K562 (cell line): ENCODE results near the gene FRMD1. TPM values are rescaled to one million over a fixed set of nuclear protein-coding genes. Genes with fewer than 3 reads are reported as not detected.

Experiments
- ATAC-seq: fragments of 200-7000 bp; cut with Tn5 transposase; 3 replicates; pipeline ENCODE4 v1.9.1; 2020; ENCODE audit warnings: moderate library complexity
- BruUV-seq: library from RNA; stranded (reverse); fragments of 400-500 nt; replicated peaks from 2 replicates; lab custom pipeline; 2021; lab: Mats Ljungman, UMichigan
- CTCF ChIA-PET: fragments of 300-600 bp; formaldehyde crosslinking; extraction: SDS; loops from one replicate; lab custom pipeline; 2021; ENCODE audit warnings: low intra/inter-chr PET ratio; lab: Yijun Ruan, JAX
- POLR2A ChIA-PET: fragments of 300-600, 350-650 bp; sonication (Branson Sonifier 250); formaldehyde crosslinking; extraction: SDS; loops from one replicate; lab custom pipeline; 2021; ENCODE audit warnings: antibody characterized with exemption, inconsistent platforms; lab: Yijun Ruan, JAX
- DNase-seq, 4 experiments: peaks; one replicate each; pipeline versions ENCODE4 v3.0.0 to v3.0.0-alpha.2; 2011 to 2018; ENCODE audit warnings: low spot score in 3 of 4, mixed read lengths in 3 of 4; ENCODE audit errors: extremely low read depth in 1 of 4
- FAIRE-seq: peaks from 2 replicates; lab custom pipeline; 2011; peaks lifted over from hg19 to GRCh38; lab: Jason Lieb, UNC
- H2AFZ ChIP-seq: 2 replicates; pipeline ENCODE4 v1.6.0; 2011; ENCODE audit warnings: low read depth, low read length, control low read depth, inconsistent platforms
- H3K27ac ChIP-seq: fragments of 200-600 bp; 3 replicates; pipeline ENCODE4 v1.8.0; 2011; ENCODE audit warnings: low read depth, mild to moderate bottlenecking, control low read depth, inconsistent platforms, low read length, moderate library complexity, mixed read lengths; ENCODE audit errors: extremely low read depth
- H3K27me3 ChIP-seq, 2 experiments: fragments of 300-600 bp in 1 of 2; 2 replicates in 1 of 2; 3 replicates in 1 of 2; pipeline versions ENCODE4 v1.6.0 to v1.8.0; 2011; ENCODE audit warnings: inconsistent platforms in 2 of 2, low read length in 2 of 2, mild to moderate bottlenecking in 1 of 2, mixed read lengths in 1 of 2, moderate library complexity in 1 of 2; ENCODE audit not compliant: control insufficient read depth in 2 of 2, insufficient read depth in 2 of 2
- H3K36me3 ChIP-seq: fragments of 300-600 bp; 3 replicates; pipeline ENCODE4 v1.8.0; 2011; ENCODE audit warnings: mild to moderate bottlenecking, low read length, inconsistent platforms; ENCODE audit not compliant: control insufficient read depth, insufficient read depth
- H3K4me1 ChIP-seq, 2 experiments: fragments of 200-600 bp in 1 of 2; replicated peaks in 1 of 2; 2 replicates in 1 of 2; 3 replicates in 1 of 2; pipeline versions ENCODE4 v1.5.1 to v1.8.0; 2011; ENCODE audit warnings: inconsistent platforms in 2 of 2, low read length in 2 of 2, mild to moderate bottlenecking in 1 of 2, mixed read lengths in 1 of 2, moderate library complexity in 1 of 2; ENCODE audit not compliant: control insufficient read depth in 2 of 2, insufficient read depth in 2 of 2
- H3K4me2 ChIP-seq: 2 replicates; pipeline ENCODE4 v1.6.1; 2011; ENCODE audit warnings: low read length, control low read depth, inconsistent platforms, mixed read lengths; ENCODE audit not compliant: insufficient read depth
- H3K4me3 ChIP-seq: fragments of 200-600 bp; sonication (generic), shearing (Covaris generic); 2 replicates; pipeline ENCODE4 v1.5.1; 2016; ENCODE audit warnings: control low read depth, inconsistent platforms
- H3K79me2 ChIP-seq: fragments of 200-600 bp; 3 replicates; pipeline ENCODE4 v1.8.0; 2011; ENCODE audit warnings: low read length, inconsistent platforms; ENCODE audit not compliant: control insufficient read depth, insufficient read depth
- H3K9ac ChIP-seq, 2 experiments: 2 replicates each; pipeline versions ENCODE4 v1.6.0 to v1.6.1; 2011; ENCODE audit warnings: low read depth in 2 of 2, low read length in 2 of 2, control low read depth in 1 of 2, inconsistent platforms in 1 of 2, mild to moderate bottlenecking in 1 of 2, mixed read lengths in 1 of 2; ENCODE audit not compliant: insufficient read depth in 1 of 2
- H3K9me1 ChIP-seq: one replicate; pipeline ENCODE4 v1.6.0; 2011; ENCODE audit warnings: inconsistent platforms, mild to moderate bottlenecking, low read length, moderate library complexity; ENCODE audit not compliant: control insufficient read depth, insufficient read depth
- H3K9me3 ChIP-seq: replicated peaks from 2 replicates; pipeline ENCODE4 v1.5.1; 2011; ENCODE audit warnings: low read depth, low read length, inconsistent platforms; ENCODE audit not compliant: control insufficient read depth, insufficient read depth
- H4K20me1 ChIP-seq: replicated peaks from 2 replicates; pipeline ENCODE4 v1.6.1; 2011; ENCODE audit warnings: low read length, inconsistent platforms, mixed read lengths; ENCODE audit not compliant: control insufficient read depth, insufficient read depth
- ATF7 ChIP-seq: fragments of 450-650 bp; IDR thresholded peaks from 2 replicates; pipeline ENCODE4 v1.7.1; 2014; ENCODE audit warnings: mild to moderate bottlenecking, moderate library complexity
- CUX1 ChIP-seq: fragments of 200-800 bp; sonication (Bioruptor generic); IDR thresholded peaks from 2 replicates; pipeline ENCODE4 v1.6.1; 2016; ENCODE audit warnings: missing genetic modification characterization, missing compliant biosample characterization
- FOXA3 ChIP-seq, 2 experiments: fragments of 450-650 bp in 1 of 2; sonication (generic) in 1 of 2; formaldehyde crosslinking; IDR thresholded peaks in 1 of 2; conservative IDR thresholded peaks in 1 of 2; 2 replicates each; pipeline versions ENCODE4 v1.4.0 to v1.8.0; 2020 to 2022; ENCODE audit warnings: mild to moderate bottlenecking in 2 of 2, missing genetic modification reagents in 1 of 2
- KDM2B ChIP-seq: fragments of 250-450 bp; sonication (Bioruptor Pico); IDR thresholded peaks from 2 replicates; pipeline ENCODE4 v1.8.0; 2021; ENCODE audit warnings: mild to moderate bottlenecking, moderate library complexity
- MITF ChIP-seq: IDR thresholded peaks from 2 replicates; pipeline ENCODE4 v1.6.1; 2014; ENCODE audit warnings: antibody characterized with exemption
- MNT ChIP-seq, 2 experiments: fragments of 450-650 bp; conservative IDR thresholded peaks; 2 replicates each; pipeline ENCODE4 v1.6.1; 2017; ENCODE audit warnings: mild to moderate bottlenecking in 2 of 2, moderate library complexity in 2 of 2
- PYGO2 ChIP-seq: fragments of 450-650 bp; IDR thresholded peaks from 2 replicates; pipeline ENCODE4 v1.6.1; 2016; ENCODE audit warnings: mild to moderate bottlenecking, missing genetic modification characterization, moderate library complexity, missing compliant biosample characterization
- RAD21 ChIP-seq, 2 experiments: fragments of 250-450 bp in 1 of 2; fragments of 450-650 bp in 1 of 2; sonication (Bioruptor Pico) in 1 of 2; formaldehyde crosslinking in 1 of 2; IDR thresholded peaks in 1 of 2; conservative IDR thresholded peaks in 1 of 2; 2 replicates each; pipeline versions ENCODE4 v1.4.0 to v1.8.0; 2020 to 2022; ENCODE audit warnings: mild to moderate bottlenecking in 2 of 2, moderate library complexity in 1 of 2
- SAFB2 ChIP-seq: fragments of 200-400 bp; formaldehyde crosslinking; IDR thresholded peaks from 2 replicates; pipeline ENCODE4 v1.6.1; 2018; ENCODE audit warnings: borderline replicate concordance, low read length, low read depth, moderate library complexity; ENCODE audit not compliant: severe bottlenecking
- SP1 ChIP-seq: sonication (generic); formaldehyde crosslinking; IDR thresholded peaks from 2 replicates; pipeline ENCODE4 v1.8.1; 2022; ENCODE audit warnings: mild to moderate bottlenecking, missing genetic modification reagents
- ZNF780A ChIP-seq: fragments of 250-450 bp; sonication (Bioruptor Pico); IDR thresholded peaks from 2 replicates; pipeline ENCODE4 v1.5.0; 2021; ENCODE audit warnings: mild to moderate bottlenecking
- WGBS: fragments of 100-300 bp; shearing (Covaris generic); methylation state at CpG from one replicate; pipeline ENCODE4 v1.1.6; 2016; ENCODE audit warnings: low coverage, mixed read lengths; ENCODE audit not compliant: insufficient coverage; ENCODE audit errors: missing lambda C conversion rate; 5-methylcytosine and 5-hydroxymethylcytosine counted together
- in situ Hi-C: fragments of 300-500 bp; cut with MboI; formaldehyde crosslinking; loops from 4 replicates; pipeline ENCODE4 v1.15.0; 2018; ENCODE audit warnings: inconsistent platforms, mixed read lengths
- intact Hi-C: fragments of 100-400 bp; cut with micrococcal nuclease; formaldehyde crosslinking; loops from 2 replicates; pipeline ENCODE4 v1.14.2; 2022
- polyA plus RNA-seq, 8 experiments: library from polyadenylated mRNA; depleted of rRNA in 4 of 8; stranded (reverse) in 5 of 8; unstranded in 3 of 8; fragments of >200 nt; fragmentation: Nextera tagmentation in 2 of 8; fragmentation: Illumina TruSeq in 1 of 8; extraction: Ambion mirVana in 2 of 8; extraction: Trizol in 1 of 8; gene quantifications; 2 replicates each; pipeline versions ENCODE4 v1.2.1 to v1.2.3, GENCODE V29; 2011 to 2014; ENCODE audit warnings: inconsistent platforms in 1 of 8, missing spikeins in 1 of 8
- total RNA-seq, 7 experiments: library from RNA; depleted of rRNA in 6 of 7; stranded (reverse); fragments of >200 nt in 6 of 7; fragmentation: Illumina TruSeq in 2 of 7; extraction: Trizol in 2 of 7; gene quantifications; 2 replicates each; pipeline versions ENCODE4 v1.2.1 to v1.2.3, GENCODE V29; 2011 to 2021; ENCODE audit warnings: low replicate concordance in 1 of 7

Gene FRMD1
- total and polyA plus RNA-seq, 9 of the 15 experiments (the other 6 are each of a cell fraction or from before 2014, with no cell fraction given): 0.01 to 0.04 (median 0.01) TPM; not detected in 6

GRCh38 chr6:168078943-168079405 lies at the start of gene FRMD1 (continued):
- no peak for TF ChIP-seq CUX1 (CRISPR knock-in tag)

- POLR2A ChIA-PET: interaction anchor here (1.3 kb wide), 1 partner anchor 11 kb away, joined by 6 read pairs; no protein-coding TSS in a partner anchor
- no peak for TF ChIP-seq SAFB2
- TF ChIP-seq MNT (conservative IDR thresholded peaks at IDR 0.05): no peak
- no peak for TF ChIP-seq FOXA3 (CRISPR knock-in tag; conservative IDR thresholded peaks at IDR 0.05 in 1 of 2, IDR thresholded peaks at IDR 0.05 in 1 of 2)
- TF ChIP-seq KDM2B: no peak
- no peak for TF ChIP-seq ZNF780A (CRISPR knock-in tag)
- TF ChIP-seq SP1 (CRISPR knock-in tag): no peak
- TF ChIP-seq PYGO2 (tag): no peak
- TF ChIP-seq ATF7: no peak
- TF ChIP-seq MITF: no peak
- TF ChIP-seq RAD21 (CRISPR knock-in tag; conservative IDR thresholded peaks at IDR 0.05 in 1 of 2, IDR thresholded peaks at IDR 0.05 in 1 of 2): no peak
These were observed 49.1 kb upstream of the FRMD1 start for GRCh38 chr6:168128006-168128630.

More at GRCh38 chr6:168128006-168128630, 49.1 kb upstream of the FRMD1 start:
- WGBS: under 1% methylated on average over 19 of the region's 19 CpGs
- intact Hi-C loops: no loop called here
- ATAC-seq (no peak), DNase-seq (no peak), FAIRE-seq (no peak)
- BruUV-seq: no TSS peak
- peaks cover 3% of the 10 kb centered on the region for H3K9me1 ChIP-seq
- H3K9ac ChIP-seq: no peak overlapping the region
- H4K20me1 ChIP-seq: peaks cover 18% of the 10 kb centered on the region
- H3K27me3 ChIP-seq: peaks cover 69 to 96% of the 10 kb centered on the region in 2 experiments
- in situ Hi-C loops: no loop called here
- H3K4me2 ChIP-seq: no peak overlapping the region
- CTCF ChIA-PET: no interaction called here
- H3K27ac ChIP-seq: no peak overlapping the region
- no peaks in the 10 kb centered on the region for H3K79me2 ChIP-seq
- H3K36me3 ChIP-seq: no peaks in the 10 kb centered on the region
- H2AFZ ChIP-seq: no peak overlapping the region
- H3K4me1 ChIP-seq: peaks cover 0 to 5% of the 10 kb centered on the region in 2 experiments; a peak in 1 of 5 replicates
- H3K9me3 ChIP-seq: no peaks in the 10 kb centered on the region
- H3K4me3 ChIP-seq: no peak overlapping the region
